GM18519 (cell line): ENCODE measurements around the gene STK11IP.

ENCODE experiments used
- ATAC-seq: cut with Tn5 transposase; IDR thresholded peaks from one replicate; pipeline ENCODE4 v1.9.1; 2021; ENCODE audit warnings: mild to moderate bottlenecking, moderate library complexity; ENCODE audit not compliant: unreplicated experiment, low FRiP score

Gene STK11IP

GRCh38 chr2:219575566-219576504 lies 21.8 kb upstream of the STK11IP start:
- no peak for ATAC-seq

- ATAC-seq, result no peak
These were observed 20.9 kb upstream of the STK11IP start for GRCh38 chr2:219576505-219577388.

- no peak for ATAC-seq
These were observed 18.6 kb upstream of the STK11IP start for GRCh38 chr2:219578811-219579613.

DNA sequence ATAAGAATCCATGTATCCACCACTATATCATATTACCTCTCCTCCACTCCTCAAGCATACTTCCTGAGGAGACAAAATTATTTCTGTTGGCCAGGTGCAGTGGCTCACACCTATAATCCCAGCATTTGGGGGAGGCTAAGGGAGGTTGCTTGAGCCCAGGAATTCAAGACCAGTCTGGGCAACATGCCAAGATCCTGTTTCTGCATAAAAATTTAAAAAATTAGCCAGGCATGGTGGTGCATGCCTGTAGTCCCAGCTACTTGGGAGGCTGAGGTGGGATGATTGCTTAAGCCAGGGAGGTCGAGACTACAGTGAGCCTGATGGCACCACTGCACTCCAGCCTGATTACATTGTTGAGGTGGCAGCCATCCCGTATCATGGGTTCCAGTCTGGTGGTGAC lies 16.3 kb upstream of the STK11IP start:
- no peak for ATAC-seq

GRCh38 chr2:219591091-219591490 lies 6.6 kb upstream of the STK11IP start:
- no peak for ATAC-seq

DNA sequence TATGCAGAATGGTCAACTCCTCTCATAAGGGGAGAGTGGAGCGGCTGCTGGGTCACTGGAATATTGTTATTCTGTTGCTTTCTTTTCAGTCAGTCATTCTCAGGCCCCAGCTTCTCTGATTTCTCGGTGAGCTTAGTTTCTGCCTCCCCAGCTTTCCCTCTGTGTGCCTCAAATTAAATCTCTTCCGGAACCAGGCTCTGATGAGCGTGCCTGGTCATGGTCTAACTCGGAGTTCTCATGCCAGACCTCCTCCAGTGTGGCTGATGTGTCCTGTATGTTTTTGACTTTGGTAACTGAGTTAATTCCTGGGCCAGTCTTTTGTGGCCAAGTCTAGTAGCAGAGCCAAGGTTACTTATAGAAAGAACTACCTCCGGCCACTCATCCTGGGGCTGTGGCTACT lies 4.9 kb upstream of the STK11IP start:
- no peak for ATAC-seq

DNA sequence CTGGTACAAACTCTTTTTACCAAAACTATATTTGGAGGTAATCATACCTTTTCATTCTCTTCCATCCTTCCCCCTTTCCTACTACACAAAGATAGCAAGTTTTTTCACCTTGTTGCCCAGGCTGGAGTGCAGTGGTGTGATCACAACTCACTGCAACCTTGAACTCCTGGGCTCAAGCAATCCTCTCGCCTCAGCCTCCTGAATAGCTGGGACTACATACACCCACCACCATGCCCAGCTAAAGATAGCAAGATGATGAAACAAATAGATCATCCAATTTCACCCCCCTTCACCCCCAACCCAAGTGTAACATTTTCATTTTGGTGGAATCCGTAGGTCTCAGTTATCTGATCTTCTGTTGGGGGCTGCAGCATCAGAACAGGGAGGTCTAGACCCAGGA lies 4.5 kb upstream of the STK11IP start:
- ATAC-seq, result no peak

- ATAC-seq, result no peak
These were observed 2.4 kb upstream of the STK11IP start for GRCh38 chr2:219595256-219595655.

DNA sequence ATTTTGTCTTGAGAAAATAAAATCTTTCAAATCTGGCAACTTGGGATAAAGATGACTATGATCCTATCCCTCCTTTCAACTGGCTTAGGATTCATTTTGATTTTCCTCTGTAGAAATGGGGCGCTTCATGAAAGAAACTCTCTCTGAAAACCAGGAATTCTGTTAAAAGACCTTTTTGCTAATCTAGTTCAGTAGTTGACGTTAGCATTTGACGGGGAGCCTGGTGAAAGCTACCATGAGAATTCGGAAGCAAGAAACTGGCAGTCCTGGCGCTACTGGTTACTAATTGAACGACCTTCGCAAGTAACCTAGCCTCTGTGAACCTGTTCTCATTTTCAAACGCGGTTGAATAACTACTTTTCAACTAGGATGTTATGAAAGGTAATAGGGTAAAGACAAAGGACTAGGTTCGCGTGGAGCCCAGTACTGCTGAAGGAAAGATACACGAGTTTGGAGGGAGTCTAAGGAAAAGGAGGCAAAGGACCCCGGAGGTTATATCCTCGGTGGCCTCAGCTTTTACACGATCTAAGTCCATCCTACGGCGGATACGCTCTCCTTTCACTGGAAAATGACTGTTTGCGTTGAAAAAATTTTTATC lies 604 bp upstream of the STK11IP start:
- ATAC-seq, result peak; percentile 2

GRCh38 chr2:219598308-219599078 lies 836 bp downstream of the STK11IP start:
- ATAC-seq, result no peak

- no peak for ATAC-seq
These were observed 6.1 kb downstream of the STK11IP start for GRCh38 chr2:219603771-219604170.

DNA sequence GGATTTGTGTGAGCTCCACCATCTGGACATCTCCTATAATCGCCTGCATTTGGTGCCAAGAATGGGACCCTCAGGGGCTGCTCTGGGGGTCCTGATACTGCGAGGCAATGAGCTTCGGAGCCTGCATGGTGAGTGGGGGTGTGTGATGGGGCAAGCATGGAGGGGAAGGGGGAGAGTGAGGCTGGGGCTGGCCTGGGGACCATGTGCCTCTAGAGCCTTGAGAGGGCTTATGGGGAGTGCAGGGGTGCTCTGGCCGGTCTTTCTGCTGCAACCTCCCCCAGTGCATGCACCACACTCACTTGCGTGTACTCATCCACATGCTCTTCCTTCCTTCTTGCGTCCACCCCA lies 7.9 kb downstream of the STK11IP start:
- no peak for ATAC-seq

DNA sequence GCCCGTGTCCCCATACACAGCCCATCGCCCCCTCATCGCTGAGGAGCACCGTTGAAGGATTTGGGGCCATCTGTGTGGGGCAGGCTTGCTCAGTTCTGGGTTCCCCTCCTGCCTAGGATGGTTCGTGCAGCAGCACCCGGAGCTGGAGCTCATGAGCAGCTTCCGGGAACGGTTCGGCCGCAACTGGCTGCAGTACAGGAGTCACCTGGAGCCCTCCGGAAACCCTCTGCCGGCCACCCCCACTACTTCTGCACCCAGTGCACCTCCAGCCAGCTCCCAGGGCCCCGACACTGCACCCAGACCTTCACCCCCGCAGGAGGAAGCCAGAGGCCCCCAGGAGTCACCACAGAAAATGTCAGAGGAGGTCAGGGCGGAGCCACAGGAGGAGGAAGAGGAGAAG lies 10.3 kb downstream of the STK11IP start:
- ATAC-seq, result no peak

- no peak for ATAC-seq
These were observed 10.8 kb downstream of the STK11IP start for GRCh38 chr2:219608399-219608964.

DNA sequence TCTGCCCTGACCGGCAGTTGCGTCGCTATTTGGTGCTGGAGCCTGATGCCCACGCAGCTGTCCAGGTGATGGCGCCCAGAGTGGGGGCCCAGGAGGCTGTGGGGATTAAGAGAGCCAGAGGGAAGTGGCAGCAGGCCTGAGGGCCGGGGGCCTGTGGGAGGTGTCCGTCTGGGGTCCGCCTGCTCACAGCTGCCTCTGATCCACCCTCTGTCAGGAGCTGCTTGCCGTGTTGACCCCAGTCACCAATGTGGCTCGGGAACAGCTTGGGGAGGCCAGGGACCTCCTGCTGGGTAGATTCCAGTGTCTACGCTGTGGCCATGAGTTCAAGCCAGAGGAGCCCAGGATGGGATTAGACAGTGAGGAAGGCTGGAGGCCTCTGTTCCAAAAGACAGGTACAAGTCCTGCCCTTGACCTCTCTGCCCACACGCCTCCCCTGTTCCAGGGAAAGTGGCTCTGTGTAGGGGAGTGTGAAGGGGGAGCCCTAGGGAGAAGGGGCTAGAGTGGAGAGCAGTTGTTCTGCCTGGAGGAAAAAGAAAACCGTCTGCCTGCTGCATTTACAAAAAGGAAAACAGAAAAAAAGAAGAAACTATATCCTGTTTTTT lies 11.6 kb downstream of the STK11IP start:
- no peak for ATAC-seq

- ATAC-seq, result no peak
These were observed 13.6 kb downstream of the STK11IP start for GRCh38 chr2:219611306-219611705.

DNA sequence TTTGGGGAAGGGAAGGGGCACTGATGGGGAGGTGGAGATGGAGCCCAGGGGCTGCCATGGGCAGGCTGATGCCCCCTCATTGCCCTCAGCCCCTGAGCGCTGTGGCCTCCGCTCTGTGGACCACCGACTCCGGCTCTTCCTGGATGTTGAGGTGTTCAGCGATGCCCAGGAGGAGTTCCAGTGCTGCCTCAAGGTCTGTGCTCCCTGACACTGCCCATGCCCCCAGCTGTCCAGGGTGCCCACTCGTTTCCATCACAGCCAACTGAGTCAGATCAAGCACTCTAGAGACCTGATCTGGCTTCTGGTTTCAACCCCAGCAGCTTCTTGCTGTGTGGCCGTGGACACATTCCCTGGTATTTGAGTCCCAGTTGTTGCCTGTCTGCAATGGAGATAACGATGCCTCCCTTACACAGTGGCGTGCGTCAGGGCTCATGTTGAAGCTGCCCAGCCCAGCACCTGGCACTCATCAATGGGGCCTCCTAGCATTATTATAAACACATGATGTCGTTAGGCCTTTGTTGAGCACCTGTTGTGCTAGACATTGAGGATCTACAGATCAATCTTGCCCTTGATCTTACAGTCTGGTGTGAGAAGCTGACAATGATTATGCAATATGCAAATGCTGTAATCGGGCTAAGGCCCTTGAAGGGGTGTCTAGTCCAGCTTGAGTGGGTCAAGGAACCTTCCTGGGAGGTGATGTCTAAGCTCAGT lies 14.4 kb downstream of the STK11IP start:
- no peak for ATAC-seq

- ATAC-seq, result no peak
These were observed 15.1 kb downstream of the STK11IP start for GRCh38 chr2:219612577-219613286.
